ENCODE measurements around the gene KCTD17. TPM values are rescaled to one million over a fixed set of nuclear protein-coding genes. Genes with fewer than 3 reads are reported as not detected.

KCTD17 gene
- total RNA-seq, 1 donor from 2014 or later: 31.3 TPM

GRCh38 chr22:37030560-37031281 is 20.8 kb upstream of the KCTD17 start:
- Histone ChIP-seq H3K4me1 (ENCODE audit: insufficient read depth, low read length) (no peaks in the 10 kb centered on the region), H3K4me3 (ENCODE audit: insufficient read depth, low read depth, low read length) (no peak overlapping the region), H2AFZ (ENCODE audit: low read depth, low read length) (no peak overlapping the region), H3K79me2 (ENCODE audit: insufficient read depth, low read length) (no peaks in the 10 kb centered on the region), H3K36me3 (ENCODE audit: insufficient read depth, low read length) (peaks cover 3% of the 10 kb centered on the region), H3K9me3 (ENCODE audit: insufficient read depth, low read depth, low read length) (no peaks in the 10 kb centered on the region), H3K4me2 (ENCODE audit: low read length) (no peak overlapping the region), H4K20me1 (ENCODE audit: insufficient read depth, low read length) (peaks cover 21% of the 10 kb centered on the region), H3K27ac (ENCODE audit: low read depth, low read length) (no peak overlapping the region), H3K27me3 (ENCODE audit: insufficient read depth, low read length) (no peaks in the 10 kb centered on the region), H3K9ac (ENCODE audit: low read length) (no peak overlapping the region)
- DNase-seq (ENCODE audit: low read depth): no peak
- Mint-ChIP-seq H3K36me3 (ENCODE audit: low read depth, unreplicated experiment) (peaks cover 5% of the 10 kb centered on the region), H3K27ac (ENCODE audit: unreplicated experiment) (no peak overlapping the region), H3K4me1 (ENCODE audit: low read depth, unreplicated experiment) (peaks cover 12% of the 10 kb centered on the region), H3K27me3 (ENCODE audit: low read depth, unreplicated experiment) (peaks cover 3% of the 10 kb centered on the region), H3K9me3 (ENCODE audit: unreplicated experiment) (no peaks in the 10 kb centered on the region), H3K4me3 (ENCODE audit: unreplicated experiment) (peak overlapping the region; percentile 27)
- no peak for FAIRE-seq
- no peak for TF ChIP-seq CTCF (IDR thresholded peaks at IDR 0.05; ENCODE audit: insufficient read depth, low read depth, low read length)
- TF ChIP-seq EZH2 (IDR thresholded peaks at IDR 0.05; ENCODE audit: insufficient read depth, low read length): no peak

- Histone ChIP-seq H3K9me3 (ENCODE audit: insufficient read depth, low read depth, low read length) (no peaks in the 10 kb centered on the region), H3K27me3 (ENCODE audit: insufficient read depth, low read length) (peaks cover 2% of the 10 kb centered on the region), H3K27ac (ENCODE audit: low read depth, low read length) (no peak overlapping the region), H3K36me3 (ENCODE audit: insufficient read depth, low read length) (no peaks in the 10 kb centered on the region), H3K79me2 (ENCODE audit: insufficient read depth, low read length) (no peaks in the 10 kb centered on the region), H4K20me1 (ENCODE audit: insufficient read depth, low read length) (peaks cover 10% of the 10 kb centered on the region), H3K4me3 (ENCODE audit: insufficient read depth, low read depth, low read length) (no peak overlapping the region), H2AFZ (ENCODE audit: low read depth, low read length) (no peak overlapping the region), H3K4me1 (ENCODE audit: insufficient read depth, low read length) (no peaks in the 10 kb centered on the region), H3K9ac (ENCODE audit: low read length) (no peak overlapping the region), H3K4me2 (ENCODE audit: low read length) (no peak overlapping the region)
- peaks cover 12% of the 10 kb centered on the region for H3K4me1 Mint-ChIP-seq (ENCODE audit: low read depth, unreplicated experiment)
- no peaks in the 10 kb centered on the region for H3K9me3 Mint-ChIP-seq (ENCODE audit: unreplicated experiment)
- H3K4me3 Mint-ChIP-seq (ENCODE audit: unreplicated experiment): no peak overlapping the region
- TF ChIP-seq EZH2 (IDR thresholded peaks at IDR 0.05; ENCODE audit: insufficient read depth, low read length): no peak
- no peak for TF ChIP-seq CTCF (IDR thresholded peaks at IDR 0.05; ENCODE audit: insufficient read depth, low read depth, low read length)
- H3K27ac Mint-ChIP-seq (ENCODE audit: unreplicated experiment): no peak overlapping the region
- DNase-seq (ENCODE audit: low read depth) (no peak), FAIRE-seq (no peak)
- H3K36me3 Mint-ChIP-seq (ENCODE audit: low read depth, unreplicated experiment): peaks cover 4% of the 10 kb centered on the region
- peaks cover 6% of the 10 kb centered on the region for H3K27me3 Mint-ChIP-seq (ENCODE audit: low read depth, unreplicated experiment)
Observed at GRCh38 chr22:37032134-37032534, 19.4 kb upstream of the KCTD17 start.

All from astrocyte (in vitro differentiated cells and primary cell).